Hematopoietic multipotent progenitor cell treated with erythropoietin and hydrocortisone succinate and interleukin-3 and kit ligand, for 17 days (in vitro differentiated cells): ENCODE measurements around the gene TRIM37.

Source experiments
- DNase-seq: peaks from one replicate; pipeline ENCODE4 v3.0.0-alpha.2; 2015; ENCODE audit warnings: low spot score

The TRIM37 gene

GRCh38 chr17:59037960-59038359 is 68.7 kb downstream of the TRIM37 start:
- DNase-seq, result no peak

GRCh38 chr17:59030811-59031210 is 75.9 kb downstream of the TRIM37 start:
- no peak for DNase-seq

GRCh38 chr17:59028328-59028727 is 78.4 kb downstream of the TRIM37 start:
- DNase-seq, result no peak

- no peak for DNase-seq
Measured at GRCh38 chr17:59027750-59028149, 78.9 kb downstream of the TRIM37 start.

- no peak for DNase-seq
Measured at GRCh38 chr17:59026176-59026939, 80.3 kb downstream of the TRIM37 start.

- DNase-seq, result no peak
Measured at GRCh38 chr17:59024916-59025315, 81.8 kb downstream of the TRIM37 start.

- DNase-seq, result no peak
Measured at GRCh38 chr17:59018019-59018418, 88.7 kb downstream of the TRIM37 start.

GRCh38 chr17:59011975-59012374 is 94.7 kb downstream of the TRIM37 start:
- DNase-seq, result no peak

GRCh38 chr17:59010026-59010425 is 96.7 kb downstream of the TRIM37 start:
- no peak for DNase-seq

- no peak for DNase-seq
Measured at GRCh38 chr17:59008737-59009136, 97.9 kb downstream of the TRIM37 start.

GRCh38 chr17:59007995-59008394 is 98.7 kb downstream of the TRIM37 start:
- no peak for DNase-seq

GRCh38 chr17:59004338-59005111 is 102.2 kb downstream of the TRIM37 start:
- DNase-seq, result peak; percentile 78

GRCh38 chr17:59003860-59004259 is 102.8 kb downstream of the TRIM37 start:
- no peak for DNase-seq

GRCh38 chr17:59002848-59003247 is 103.8 kb downstream of the TRIM37 start:
- no peak for DNase-seq

- DNase-seq, result no peak
Measured at GRCh38 chr17:59002126-59002525, 104.6 kb downstream of the TRIM37 start.

- DNase-seq, result no peak
Measured at GRCh38 chr17:59001158-59001814, 105.4 kb downstream of the TRIM37 start.

GRCh38 chr17:59000022-59000421 is 106.7 kb downstream of the TRIM37 start:
- DNase-seq, result no peak

- DNase-seq, result no peak
Measured at GRCh38 chr17:58999500-58999899, 107.2 kb downstream of the TRIM37 start.

- DNase-seq, result no peak
Measured at GRCh38 chr17:58998871-58999270, 107.8 kb downstream of the TRIM37 start.

- DNase-seq, result no peak
Measured at GRCh38 chr17:58997756-58998553, 108.7 kb downstream of the TRIM37 start.

- DNase-seq, result no peak
Measured at GRCh38 chr17:58996968-58997367, 109.7 kb downstream of the TRIM37 start.
